ENCODE results near the gene ITGA6. TPM values are rescaled to one million over a fixed set of nuclear protein-coding genes. Genes with fewer than 3 reads are reported as not detected.
A peak's percentile ranks its signal among the peaks of the same experiment; 100 is the strongest.

ITGA6 gene
- total RNA-seq, 2 experiments from 2014 or later: 46.7 to 47.2 TPM

DNA sequence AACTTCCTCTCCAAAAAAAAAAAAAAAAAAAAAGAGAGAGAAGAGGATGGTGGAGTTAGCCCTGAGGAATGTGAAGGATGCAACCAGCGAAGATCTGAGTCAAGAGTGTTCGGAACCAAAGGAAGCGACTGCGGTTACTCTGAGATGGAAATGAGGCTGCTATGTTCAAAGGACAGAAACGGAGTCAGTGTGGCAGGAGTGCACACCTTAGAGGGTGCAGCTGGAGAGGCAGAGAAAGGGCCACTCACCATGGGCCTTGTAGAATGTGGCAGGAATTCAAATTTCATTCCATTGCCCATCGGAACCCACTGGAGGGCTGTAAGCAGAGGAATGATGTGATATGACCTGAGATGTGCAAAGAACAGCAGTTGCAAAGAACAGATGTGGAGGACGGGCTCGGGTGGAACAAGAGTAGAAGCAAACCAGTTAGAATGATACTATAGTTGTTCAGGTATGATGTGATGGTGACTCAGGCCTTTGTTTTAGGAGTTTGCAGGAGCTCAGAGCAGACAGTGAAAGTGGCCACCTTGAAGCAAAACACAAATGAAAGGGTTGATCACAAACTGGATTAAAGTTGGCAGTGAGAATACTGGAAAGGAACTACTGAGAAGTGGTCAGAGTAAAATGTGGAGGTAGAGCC, 22.6 kb downstream of the ITGA6 start:
- Mint-ChIP-seq H3K9me3 (no peaks in the 10 kb centered on the region), H3K36me3 (ENCODE audit: low read depth) (peaks cover 12% of the 10 kb centered on the region), H3K27me3 (no peaks in the 10 kb centered on the region), H3K27ac (peak overlapping the region; percentile 6), H3K4me1 (peaks cover 52% of the 10 kb centered on the region), H3K4me3 (no peak overlapping the region)
- peak; percentile 21 for DNase-seq
- CTCF ChIA-PET: interaction anchor here (1.8 to 9.0 kb wide), 2 partner anchors 8 to 12 kb away, joined by 5 to 60 read pairs; no protein-coding TSS in a partner anchor
- POLR2A ChIA-PET: no interaction called here

DNA sequence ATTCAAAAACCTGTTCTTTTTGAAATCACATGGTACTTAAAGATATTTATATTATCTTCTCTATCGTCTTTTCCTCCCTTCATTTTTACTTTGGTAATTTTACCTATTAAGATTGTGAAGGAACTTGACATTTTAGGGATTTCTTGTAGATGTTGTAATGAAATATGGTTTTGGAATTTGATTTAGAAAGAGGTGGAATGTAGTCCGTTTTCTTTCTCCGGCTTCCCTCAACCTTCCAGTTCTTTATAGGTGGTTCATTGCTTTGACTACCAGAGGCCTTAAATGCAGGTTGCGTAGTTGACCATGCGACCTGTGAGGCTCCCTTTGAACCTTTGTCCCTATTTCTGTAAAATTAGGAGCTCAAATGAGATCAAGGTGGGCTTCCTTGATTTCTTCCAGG, 24.5 kb downstream of the ITGA6 start:
- peaks cover 48% of the 10 kb centered on the region for H3K4me1 Mint-ChIP-seq
- POLR2A ChIA-PET: no interaction called here
- H3K9me3 Mint-ChIP-seq: no peaks in the 10 kb centered on the region

DNA sequence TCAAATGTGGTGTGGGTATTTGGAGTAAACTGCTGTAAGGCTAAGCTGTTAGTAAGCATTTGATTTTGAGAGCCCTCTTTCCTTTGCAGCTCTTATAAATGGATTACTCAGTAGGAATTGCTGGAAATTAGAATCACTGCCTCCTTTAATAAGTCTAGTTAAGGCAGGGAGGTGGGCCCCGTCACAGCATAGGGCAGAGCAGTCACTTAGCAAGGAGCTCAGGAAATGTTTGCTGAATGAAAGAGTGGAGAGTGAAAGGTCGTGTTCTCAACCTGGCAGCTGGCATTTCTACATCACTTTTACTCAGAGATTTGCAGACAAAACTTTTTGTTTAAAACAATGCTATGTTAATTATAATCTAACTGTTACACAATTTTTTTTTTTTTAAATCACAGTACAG, 25.5 kb downstream of the ITGA6 start:
- ChIA-PET CTCF (interaction anchor here (0.6 to 9.0 kb wide), 6 partner anchors 9 to 1169 kb away, joined by 3 to 60 read pairs (median 4); no protein-coding TSS in a partner anchor), POLR2A (no interaction called here)
- H3K9me3 Mint-ChIP-seq: no peaks in the 10 kb centered on the region
- H3K27ac Mint-ChIP-seq: no peak overlapping the region
- DNase-seq: no peak
- H3K4me3 Mint-ChIP-seq: no peak overlapping the region
- peaks cover 45% of the 10 kb centered on the region for H3K4me1 Mint-ChIP-seq
- H3K27me3 Mint-ChIP-seq: no peaks in the 10 kb centered on the region
- H3K36me3 Mint-ChIP-seq (ENCODE audit: low read depth): peaks cover 9% of the 10 kb centered on the region

More for the DNA sequence above, 24.5 kb downstream of the ITGA6 start:
- DNase-seq: no peak
- Mint-ChIP-seq H3K36me3 (ENCODE audit: low read depth) (peaks cover 9% of the 10 kb centered on the region), H3K27me3 (no peaks in the 10 kb centered on the region), H3K27ac (no peak overlapping the region), H3K4me3 (no peak overlapping the region)
- CTCF ChIA-PET: interaction anchor here (9.0 kb wide), 1 partner anchor 10 kb away, joined by 60 read pairs; no protein-coding TSS in a partner anchor

DNA sequence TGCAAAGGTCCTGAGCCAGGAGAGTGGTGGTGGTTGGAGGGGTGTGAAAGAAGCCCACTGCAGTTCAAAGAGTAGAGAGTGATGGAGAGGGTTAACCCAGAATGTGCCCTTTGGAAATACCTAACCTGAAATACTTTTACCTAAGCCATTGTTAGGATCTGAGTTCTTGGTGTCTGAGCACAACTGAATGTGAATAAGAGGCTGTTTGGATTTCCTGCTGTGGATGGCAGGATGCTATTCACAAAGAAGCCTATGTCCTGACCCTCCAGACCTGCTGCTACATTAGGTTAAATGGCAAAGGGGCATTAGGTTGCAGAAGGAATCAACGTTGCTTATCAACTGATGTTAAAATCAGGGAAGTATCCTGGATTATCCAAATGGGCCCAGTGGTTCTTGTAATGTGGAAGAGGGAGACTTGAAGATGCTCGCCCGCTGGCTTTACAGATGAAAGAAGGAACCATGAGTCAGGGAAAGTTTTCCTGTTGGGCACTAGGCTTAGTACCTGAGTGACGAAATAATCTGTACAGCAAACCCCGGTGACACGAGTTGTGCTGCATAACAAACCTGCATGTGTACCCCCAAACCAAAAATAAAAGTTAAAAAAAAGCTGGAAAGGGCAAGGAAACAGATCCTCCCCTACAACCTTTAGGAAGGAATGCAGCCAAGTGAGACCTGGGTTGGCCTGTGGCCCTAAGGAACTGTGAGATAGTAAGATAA, 27.2 kb downstream of the ITGA6 start:
- Mint-ChIP-seq H3K9me3 (no peaks in the 10 kb centered on the region), H3K4me1 (peaks cover 46% of the 10 kb centered on the region), H3K4me3 (no peak overlapping the region), H3K36me3 (ENCODE audit: low read depth) (peaks cover 13% of the 10 kb centered on the region), H3K27ac (no peak overlapping the region), H3K27me3 (peaks cover 3% of the 10 kb centered on the region)
- DNase-seq: no peak
- ChIA-PET CTCF (interaction anchor here (9.0 kb wide), 1 partner anchor 7 kb away, joined by 60 read pairs; no protein-coding TSS in a partner anchor), POLR2A (no interaction called here)

DNA sequence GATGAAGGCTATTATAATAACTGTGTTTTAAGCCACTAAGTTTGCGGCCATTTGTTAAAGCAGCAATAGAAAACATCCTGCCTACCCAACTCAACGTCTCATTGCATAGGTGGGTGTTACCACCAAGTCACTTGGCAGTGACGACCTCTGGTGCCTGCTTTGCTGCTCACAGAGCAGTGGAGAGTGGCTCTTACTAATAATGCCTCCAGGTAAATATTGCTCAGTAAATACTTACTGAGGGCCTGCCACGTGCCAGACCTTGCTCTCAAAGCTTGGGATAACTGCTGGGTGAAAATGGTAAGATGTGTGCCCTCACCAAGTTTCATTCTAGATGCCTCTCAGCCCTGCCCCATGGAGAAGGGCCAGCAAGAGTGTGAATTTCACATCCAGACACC, 27.7 kb downstream of the ITGA6 start:
- DNase-seq: no peak
- peaks cover 13% of the 10 kb centered on the region for H3K36me3 Mint-ChIP-seq (ENCODE audit: low read depth)
- ChIA-PET CTCF (no interaction called here), POLR2A (no interaction called here)
- peaks cover 48% of the 10 kb centered on the region for H3K4me1 Mint-ChIP-seq
- no peaks in the 10 kb centered on the region for H3K9me3 Mint-ChIP-seq
- H3K27ac Mint-ChIP-seq: no peak overlapping the region
- H3K4me3 Mint-ChIP-seq: no peak overlapping the region
- H3K27me3 Mint-ChIP-seq: peaks cover 3% of the 10 kb centered on the region

DNA sequence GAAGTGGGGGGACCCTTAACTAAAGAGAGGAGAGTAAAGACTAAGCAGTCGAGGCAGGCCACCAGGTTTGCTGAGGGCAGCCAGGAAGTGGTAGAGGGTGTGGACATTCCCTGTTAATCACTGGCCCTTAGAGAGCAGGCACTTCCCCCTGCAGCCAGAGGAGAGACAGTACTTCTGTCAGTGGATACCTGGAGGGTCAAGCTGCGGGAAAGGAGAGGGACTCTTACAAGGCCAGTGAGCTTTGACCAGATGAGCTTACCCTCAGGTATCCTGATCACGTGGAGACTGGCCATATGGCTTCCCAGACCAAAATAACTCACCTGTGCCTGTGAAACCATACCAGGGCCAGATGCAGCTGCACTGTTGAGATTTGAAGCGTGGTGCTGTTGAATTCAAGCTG, 28.6 kb downstream of the ITGA6 start:
- Mint-ChIP-seq H3K4me3 (no peak overlapping the region), H3K27me3 (peaks cover 3% of the 10 kb centered on the region), H3K27ac (no peak overlapping the region), H3K36me3 (ENCODE audit: low read depth) (peaks cover 10% of the 10 kb centered on the region), H3K4me1 (peaks cover 53% of the 10 kb centered on the region), H3K9me3 (no peaks in the 10 kb centered on the region)
- DNase-seq: no peak
- POLR2A ChIA-PET: no interaction called here
- CTCF ChIA-PET: interaction anchor here (1.2 to 1.3 kb wide), 3 partner anchors 15 to 278 kb away, joined by 3 read pairs; partner anchors contain the start of gene ITGA6

DNA sequence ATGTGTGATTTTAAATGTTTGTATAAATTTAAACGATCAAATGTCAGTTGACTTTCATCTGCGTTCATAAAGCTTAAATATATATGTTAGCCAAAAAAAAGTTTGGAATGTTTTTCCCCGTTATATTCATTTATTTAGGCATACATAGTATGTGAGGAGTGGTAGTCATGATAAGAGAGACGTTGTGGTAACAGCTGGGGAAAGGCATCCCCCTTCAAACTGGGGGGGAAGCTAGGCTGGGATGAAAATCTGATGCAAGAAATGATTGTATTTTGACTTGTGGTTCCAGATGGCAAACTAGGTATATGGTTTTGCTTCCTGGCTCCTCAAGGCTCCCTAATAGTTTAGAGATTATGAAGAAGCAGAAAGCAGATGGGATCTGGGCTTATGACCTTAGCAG, 30.1 kb downstream of the ITGA6 start:
- Mint-ChIP-seq H3K4me3 (no peak overlapping the region), H3K27me3 (peaks cover 3% of the 10 kb centered on the region), H3K9me3 (no peaks in the 10 kb centered on the region), H3K4me1 (peaks cover 65% of the 10 kb centered on the region), H3K36me3 (ENCODE audit: low read depth) (peaks cover 6% of the 10 kb centered on the region), H3K27ac (no peak overlapping the region)
- CTCF ChIA-PET: interaction anchor here (0.7 to 2.3 kb wide), 4 partner anchors 9 to 405 kb away, joined by 3 to 9 read pairs (median 4); no protein-coding TSS in a partner anchor
- DNase-seq: no peak
- POLR2A ChIA-PET: no interaction called here

DNA sequence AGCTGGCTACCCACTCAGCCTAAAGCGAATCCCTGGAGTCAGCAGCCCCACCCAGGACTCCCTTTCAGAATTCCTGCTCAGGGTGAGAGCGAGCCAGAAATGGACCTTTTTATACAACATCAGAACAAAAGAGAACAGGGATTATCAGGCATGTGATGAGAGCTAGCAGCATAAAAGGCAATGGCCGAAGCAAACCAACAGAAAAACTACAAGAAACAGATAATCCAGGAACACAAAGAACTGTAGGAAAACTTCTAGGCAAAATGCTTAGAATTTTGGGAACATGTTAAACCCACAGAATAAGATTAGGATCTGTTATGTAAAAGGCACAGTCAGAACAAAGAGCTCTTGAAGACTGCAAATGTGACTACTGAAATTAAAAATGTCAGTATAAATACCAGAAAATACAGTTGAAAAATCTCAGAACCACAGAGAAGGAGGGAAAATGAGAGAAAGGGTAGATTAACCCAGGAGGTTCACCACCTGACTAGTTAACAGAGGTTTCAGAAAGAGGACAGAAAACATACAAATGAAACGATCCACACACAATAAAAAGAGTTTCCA, 31.3 kb downstream of the ITGA6 start:
- CTCF ChIA-PET: interaction anchor here (1.1 to 2.3 kb wide), 2 partner anchors 8 to 16 kb away, joined by 3 to 9 read pairs; no protein-coding TSS in a partner anchor
- no peak overlapping the region for H3K4me3 Mint-ChIP-seq
- H3K27me3 Mint-ChIP-seq: peaks cover 3% of the 10 kb centered on the region
- H3K4me1 Mint-ChIP-seq: peaks cover 75% of the 10 kb centered on the region
- POLR2A ChIA-PET: no interaction called here
- H3K36me3 Mint-ChIP-seq (ENCODE audit: low read depth): peaks cover 5% of the 10 kb centered on the region
- no peak for DNase-seq
- no peaks in the 10 kb centered on the region for H3K9me3 Mint-ChIP-seq
- no peak overlapping the region for H3K27ac Mint-ChIP-seq

DNA sequence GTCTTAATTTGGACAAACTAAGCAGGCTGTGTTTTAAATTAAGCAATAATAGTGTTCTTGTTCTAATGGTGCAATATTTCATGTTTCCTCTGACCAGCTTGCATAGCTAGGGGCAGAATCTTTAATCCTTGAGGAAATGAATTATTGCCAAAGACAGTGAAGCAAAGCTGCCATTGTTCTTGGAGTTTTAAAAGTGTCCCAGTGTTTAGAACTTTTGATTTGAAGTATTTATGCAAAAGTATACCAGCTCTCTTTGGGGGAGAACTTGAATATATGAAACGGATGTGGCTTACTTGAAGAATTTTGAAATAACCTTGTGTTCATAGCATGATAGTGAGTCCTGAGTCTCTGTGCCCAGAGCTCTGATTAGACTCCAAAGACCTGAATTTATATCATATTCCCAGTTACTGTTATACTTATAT, 33.4 kb downstream of the ITGA6 start:
- Mint-ChIP-seq H3K4me3 (peak overlapping the region; percentile 10), H3K9me3 (no peaks in the 10 kb centered on the region), H3K4me1 (peaks cover 82% of the 10 kb centered on the region), H3K36me3 (ENCODE audit: low read depth) (peaks cover 15% of the 10 kb centered on the region), H3K27ac (peak overlapping the region; percentile 17), H3K27me3 (peaks cover 3% of the 10 kb centered on the region)
- ChIA-PET CTCF (interaction anchor here (1.0 to 5.2 kb wide), 12 partner anchors 11 to 1532 kb away, joined by 3 to 60 read pairs (median 5); partner anchors contain the start of genes GORASP2 and ITGA6), POLR2A (no interaction called here)
- no peak for DNase-seq

DNA sequence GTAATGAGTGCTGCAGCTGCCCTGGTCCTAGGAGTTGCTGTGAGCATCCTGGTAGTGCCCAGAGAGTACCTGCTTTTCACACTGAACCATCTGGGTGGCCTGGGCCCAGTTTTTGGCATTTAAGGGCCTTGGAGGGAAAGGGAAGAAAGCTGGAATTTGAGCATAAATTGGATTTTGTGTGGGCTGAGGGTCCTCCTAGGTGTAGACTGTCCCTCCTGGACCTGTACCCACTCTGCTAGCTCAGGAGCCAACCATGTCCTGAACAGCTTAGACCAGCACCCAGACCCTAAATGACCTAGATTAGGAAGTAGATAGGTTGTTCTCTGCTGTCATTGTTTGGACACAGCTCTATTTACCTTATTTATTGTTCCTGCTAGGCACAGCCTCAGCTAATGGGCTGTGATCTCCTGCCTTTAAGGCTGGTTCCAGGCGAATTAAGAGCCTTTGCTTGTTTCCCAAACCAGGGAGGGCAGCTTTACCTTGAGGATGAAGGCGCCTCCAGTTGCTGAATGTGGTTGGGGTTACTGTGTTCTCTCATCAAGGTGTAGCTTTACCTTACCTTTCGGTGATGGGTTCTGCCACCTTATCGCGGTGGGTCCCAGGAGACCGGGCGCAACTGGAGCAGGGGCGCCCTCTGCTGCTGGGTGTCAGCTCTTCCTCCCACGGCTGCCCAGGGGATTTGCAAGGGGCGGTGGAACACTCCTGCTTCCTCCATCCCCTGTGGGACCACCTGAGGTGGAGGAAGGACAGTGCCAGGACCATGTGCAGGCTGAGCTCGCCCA, 34.4 kb downstream of the ITGA6 start:
- ChIA-PET CTCF (interaction anchor here (0.6 to 5.2 kb wide), 38 partner anchors 10 to 1533 kb away, joined by 3 to 60 read pairs (median 4); partner anchors contain the start of genes GORASP2 and ITGA6), POLR2A (no interaction called here)
- Mint-ChIP-seq H3K4me3 (peak overlapping the region; percentile 76), H3K36me3 (ENCODE audit: low read depth) (peaks cover 21% of the 10 kb centered on the region), H3K27ac (peak overlapping the region; percentile 92), H3K4me1 (peaks cover 88% of the 10 kb centered on the region), H3K27me3 (peaks cover 3% of the 10 kb centered on the region), H3K9me3 (no peaks in the 10 kb centered on the region)
- DNase-seq: peak; percentile 79

DNA sequence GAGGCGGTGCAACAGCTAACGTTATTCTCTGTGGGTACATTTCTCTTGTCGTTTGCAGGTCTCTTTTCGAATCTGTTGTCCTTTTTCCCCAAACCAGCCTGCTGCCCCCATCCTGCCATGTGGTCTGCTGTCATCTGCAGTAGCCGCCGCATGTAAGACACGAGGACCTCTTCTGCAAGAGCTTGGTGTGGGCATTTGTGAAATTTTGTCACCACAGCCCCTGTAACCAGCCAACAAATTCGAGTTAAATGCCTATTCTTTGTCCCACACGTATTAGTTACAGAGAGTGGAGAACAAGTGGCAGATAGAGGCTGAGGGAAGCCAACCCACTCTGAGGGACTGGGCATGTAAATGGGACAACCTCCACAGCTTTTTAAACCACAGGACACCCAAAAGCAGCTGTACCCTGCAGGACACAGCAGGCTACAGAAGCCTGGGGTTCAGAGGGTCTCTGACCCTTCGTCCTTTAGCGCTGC, 35.0 kb downstream of the ITGA6 start:
- Mint-ChIP-seq H3K9me3 (no peaks in the 10 kb centered on the region), H3K4me1 (peaks cover 94% of the 10 kb centered on the region), H3K4me3 (peak overlapping the region; percentile 76), H3K36me3 (ENCODE audit: low read depth) (peaks cover 27% of the 10 kb centered on the region), H3K27ac (peak overlapping the region; percentile 92), H3K27me3 (peaks cover 3% of the 10 kb centered on the region)
- peak; percentile 21 for DNase-seq
- POLR2A ChIA-PET: no interaction called here
- CTCF ChIA-PET: interaction anchor here (0.6 to 5.2 kb wide), 35 partner anchors 9 to 1533 kb away, joined by 3 to 60 read pairs (median 4); partner anchors contain the start of genes GORASP2 and ITGA6

DNA sequence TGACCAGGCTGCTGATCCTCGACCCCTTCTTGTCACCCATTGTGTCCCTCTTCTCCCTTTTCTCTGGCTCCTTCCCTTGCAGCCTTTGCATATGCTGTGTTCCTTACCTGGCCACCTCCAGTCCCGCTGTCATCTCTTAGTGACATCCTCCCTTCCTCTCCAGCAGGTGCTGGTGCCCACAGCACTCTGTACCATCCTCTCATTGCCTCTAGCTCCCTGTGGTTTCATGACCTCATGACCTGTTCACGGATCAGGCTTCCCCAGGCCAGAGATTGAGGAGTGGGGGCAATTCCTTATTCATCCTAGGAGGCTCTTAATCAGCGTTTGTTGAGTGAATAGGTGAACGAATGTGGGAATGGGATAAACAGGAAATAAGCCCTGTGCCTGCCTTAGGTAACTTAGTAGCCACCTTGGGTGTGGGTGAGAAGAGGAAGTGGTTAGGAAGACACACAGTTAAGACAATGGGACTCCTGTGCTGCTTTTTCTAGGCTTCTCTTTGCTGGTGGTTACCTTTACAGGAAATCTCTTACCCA, 35.5 kb downstream of the ITGA6 start:
- H3K4me3 Mint-ChIP-seq: peak overlapping the region; percentile 76
- H3K27ac Mint-ChIP-seq: peak overlapping the region; percentile 92
- CTCF ChIA-PET: interaction anchor here (0.6 to 5.2 kb wide), 23 partner anchors 8 to 777 kb away, joined by 3 to 60 read pairs (median 5); partner anchors contain the start of gene ITGA6
- DNase-seq: peak; percentile 77
- no peaks in the 10 kb centered on the region for H3K9me3 Mint-ChIP-seq
- peaks cover 29% of the 10 kb centered on the region for H3K36me3 Mint-ChIP-seq (ENCODE audit: low read depth)
- peaks cover 91% of the 10 kb centered on the region for H3K4me1 Mint-ChIP-seq
- peaks cover 3% of the 10 kb centered on the region for H3K27me3 Mint-ChIP-seq
- POLR2A ChIA-PET: no interaction called here

Measured in activated CD4-positive, alpha-beta T cell treated with anti-CD3 and anti-CD28 coated beads, Interleukin-2, amount 10 ng/mL, durations not matched to agents 7 days and 5 days (primary cell).